Measurements from ENCODE around the gene FBXO47. TPM values are rescaled to one million over a fixed set of nuclear protein-coding genes. Genes with fewer than 3 reads are reported as not detected.

The FBXO47 gene
- total and polyA plus RNA-seq, 7 donors, result not detected

Small RNA genes within 50 kb of the gene (small RNA-seq; reads per million reads assigned to genes)
- 0 reads per million in 3 donors for gene MIR6779

Other genes starting within 250 kb of the FBXO47 start
- 10 to 100 TPM in 3 of 4 donors, 1 to 10 TPM in 1; 9.2 to 19.3 (median 14.6) TPM for gene CISD3, start 237.1 kb downstream of the FBXO47 start, total RNA-seq
- gene CISD3, start 237.1 kb downstream of the FBXO47 start, polyA plus RNA-seq, result 100 to 1,000 TPM; 104 to 115 (median 108) TPM
- gene PCGF2, start 219.1 kb downstream of the FBXO47 start, total RNA-seq, result 1 to 10 TPM; 4.3 to 8.9 (median 5.6) TPM
- gene PCGF2, start 219.1 kb downstream of the FBXO47 start, polyA plus RNA-seq, result 10 to 100 TPM; 19.6 to 32.6 (median 22.8) TPM
- 100 to 1,000 TPM; 135 to 198 (median 153) TPM for gene PSMB3, start 214.7 kb downstream of the FBXO47 start, total RNA-seq
- gene PSMB3, start 214.7 kb downstream of the FBXO47 start, polyA plus RNA-seq, result 100 to 1,000 TPM; 246 to 280 (median 258) TPM
- gene PIP4K2B, start 167.8 kb downstream of the FBXO47 start, total RNA-seq, result 10 to 100 TPM; 44.1 to 50.1 (median 44.6) TPM
- 10 to 100 TPM in 1 of 3 donors, 1 to 10 TPM in 2; 5.1 to 21.6 (median 6.6) TPM for gene PIP4K2B, start 167.8 kb downstream of the FBXO47 start, polyA plus RNA-seq
- gene CWC25, start 142.1 kb downstream of the FBXO47 start, total RNA-seq, result 10 to 100 TPM; 15.6 to 32.4 (median 17.3) TPM
- gene CWC25, start 142.1 kb downstream of the FBXO47 start, polyA plus RNA-seq, result 10 to 100 TPM; 11.3 to 16.4 (median 11.4) TPM
- 1,000 to 10,000 TPM; 1,692 to 2,841 (median 2,464) TPM for gene RPL23, start 113.7 kb downstream of the FBXO47 start, total RNA-seq
- 1,000 to 10,000 TPM; 2,289 to 3,780 (median 2,728) TPM for gene RPL23, start 113.7 kb downstream of the FBXO47 start, polyA plus RNA-seq
- 10 to 100 TPM; 27.6 to 64.8 (median 42.2) TPM for gene LASP1, start 97.3 kb downstream of the FBXO47 start, total RNA-seq
- gene LASP1, start 97.3 kb downstream of the FBXO47 start, polyA plus RNA-seq, result 100 to 1,000 TPM; 122 to 205 (median 182) TPM
- 10 to 100 TPM in 3 of 4 donors, 1 to 10 TPM in 1; 6.2 to 13.0 (median 10.3) TPM for gene PLXDC1, start 184.2 kb upstream of the FBXO47 start, total RNA-seq
- gene PLXDC1, start 184.2 kb upstream of the FBXO47 start, polyA plus RNA-seq, result 1 to 10 TPM; 1.4 to 4.8 (median 3.6) TPM
- gene ARL5C, start 198.8 kb upstream of the FBXO47 start, total RNA-seq, result under 1 TPM in 1 of 4 donors, not detected in 3; 0.28 TPM
- gene ARL5C, start 198.8 kb upstream of the FBXO47 start, polyA plus RNA-seq, result not detected
- gene CACNB1, start 230.3 kb upstream of the FBXO47 start, total RNA-seq, result 1 to 10 TPM; 5.3 to 8.0 (median 7.4) TPM
- 10 to 100 TPM in 1 of 3 donors, 1 to 10 TPM in 2; 3.0 to 11.6 (median 8.1) TPM for gene CACNB1, start 230.3 kb upstream of the FBXO47 start, polyA plus RNA-seq
- gene RPL19, start 232.9 kb upstream of the FBXO47 start, total RNA-seq, result 1,000 to 10,000 TPM; 3,053 to 4,685 (median 3,950) TPM
- 1,000 to 10,000 TPM; 2,689 to 4,258 (median 3,169) TPM for gene RPL19, start 232.9 kb upstream of the FBXO47 start, polyA plus RNA-seq

Data from sigmoid colon (tissue), 7 donors.